ENCODE results near the gene ALG3.
"Not testable (repeated sequence)": the region's sequence is repeated elsewhere in the genome, so short reads cannot be mapped to it uniquely, and the experiment has no call there.

Gene ALG3

DNA sequence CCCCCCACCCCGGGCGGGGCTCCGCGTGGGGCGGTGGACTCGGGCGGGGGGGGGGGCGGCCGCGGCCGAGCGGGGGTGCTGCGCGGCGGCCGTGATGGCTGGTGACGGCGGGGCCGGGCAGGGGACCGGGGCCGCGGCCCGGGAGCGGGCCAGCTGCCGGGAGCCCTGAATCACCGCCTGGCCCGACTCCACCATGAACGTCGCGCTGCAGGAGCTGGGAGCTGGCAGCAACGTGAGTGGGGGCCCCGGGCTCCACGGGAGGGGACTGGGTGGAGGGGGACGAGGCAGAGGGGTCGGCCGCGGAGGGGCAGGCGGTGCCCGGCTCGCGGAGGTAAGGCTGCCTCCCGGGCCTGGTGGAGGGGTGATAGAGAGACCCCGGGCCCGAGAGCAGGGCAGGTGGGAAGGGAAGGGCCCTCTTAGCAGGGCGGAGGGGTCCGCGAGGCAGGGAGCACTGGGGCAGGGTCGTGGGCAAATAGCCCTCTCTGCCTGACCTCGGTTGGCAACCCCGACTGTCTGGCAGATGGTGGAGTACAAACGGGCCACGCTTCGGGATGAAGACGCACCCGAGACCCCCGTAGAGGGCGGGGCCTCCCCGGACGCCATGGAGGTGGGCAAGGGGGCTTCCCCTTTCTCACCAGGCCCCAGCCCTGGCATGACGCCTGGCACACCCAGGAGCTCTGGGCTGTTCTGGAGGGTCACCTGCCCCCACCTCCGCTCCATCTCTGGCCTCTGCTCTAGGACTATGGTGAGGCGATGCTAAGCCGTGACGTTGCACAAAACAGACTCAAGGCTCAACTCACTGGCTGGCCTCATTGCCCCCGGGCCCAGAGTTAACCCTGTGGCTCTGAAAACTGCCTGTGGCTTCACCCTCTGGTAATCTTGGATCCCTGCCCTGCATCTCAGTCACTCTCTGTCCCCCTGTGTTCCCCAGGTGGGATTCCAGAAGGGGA is 27.5 kb upstream of the ALG3 start, which contains the start of gene ECE2:
ECE2 (plus strand) TSS at position 62 of the 950 bp plus-strand sequence; CDS start at position 194, 132 bp downstream.
- H3K9me3 ChIP-seq (ENCODE audit: insufficient read depth, low read depth, low read length): no peaks in the 10 kb centered on the region
- H3K27ac ChIP-seq (ENCODE audit: low read length): no peak within 1 kb of the TSS
- no peak within 1 kb of the TSS for H3K9ac ChIP-seq (ENCODE audit: low read depth, low read length)
- H3K4me3 ChIP-seq (ENCODE audit: low read length): peak within 1 kb of the TSS; percentile 53; the same call in 1 of the 2 replicates
- H3K27me3 ChIP-seq (ENCODE audit: insufficient read depth, low read length): peaks cover 63% of the 10 kb centered on the region
- H3K4me1 ChIP-seq (ENCODE audit: insufficient read depth, low read length): no peaks in the 10 kb centered on the region
- no peaks in the 10 kb centered on the region for H3K36me3 ChIP-seq (ENCODE audit: insufficient read depth, low read depth, low read length)

DNA sequence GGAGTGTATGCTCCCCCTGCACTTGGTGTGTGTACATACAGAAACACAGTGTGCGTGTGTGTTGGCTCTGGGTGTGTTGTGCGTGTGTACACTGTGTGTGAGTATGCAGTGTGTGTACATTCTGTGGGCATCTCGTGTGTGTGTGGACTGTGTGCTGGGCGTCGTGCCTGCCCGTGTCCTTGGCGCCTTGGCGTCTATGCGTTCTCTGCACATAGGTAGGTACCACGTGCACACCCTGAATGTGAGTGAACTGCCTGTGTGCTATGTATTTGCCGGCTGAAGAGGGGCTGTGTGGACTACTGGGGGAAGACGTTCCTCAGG is 26.6 kb upstream of the ALG3 start:
- Histone ChIP-seq H3K9me3 (ENCODE audit: insufficient read depth, low read depth, low read length) (no peaks in the 10 kb centered on the region), H3K4me1 (ENCODE audit: insufficient read depth, low read length) (no peaks in the 10 kb centered on the region), H3K9ac (ENCODE audit: low read depth, low read length) (no peak overlapping the region), H3K4me3 (ENCODE audit: low read length) (peak overlapping the region; percentile 53; the same call in 1 of the 2 replicates), H3K36me3 (ENCODE audit: insufficient read depth, low read depth, low read length) (no peaks in the 10 kb centered on the region), H3K27ac (ENCODE audit: low read length) (no peak overlapping the region), H3K27me3 (ENCODE audit: insufficient read depth, low read length) (peaks cover 62% of the 10 kb centered on the region)

DNA sequence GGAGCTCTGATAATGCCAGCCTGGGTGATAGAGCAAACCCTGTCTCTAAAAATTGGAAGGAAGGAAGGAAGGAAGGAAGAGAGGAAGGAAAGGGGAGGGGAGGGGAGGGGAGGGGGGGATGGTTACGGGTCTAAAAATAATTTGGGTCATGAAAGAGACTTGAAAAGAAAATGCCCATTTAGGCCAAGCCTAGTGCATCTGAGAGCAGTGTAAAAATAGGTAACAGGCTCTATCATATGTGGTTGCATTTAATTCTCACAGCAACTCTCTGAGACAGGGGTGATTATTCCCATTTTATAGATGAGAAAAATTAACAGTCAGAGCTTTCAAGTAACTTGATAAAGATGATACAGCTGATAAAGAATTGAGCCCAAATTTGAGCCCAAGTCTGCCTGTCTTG is 23.5 kb upstream of the ALG3 start:
- no peaks in the 10 kb centered on the region for H3K4me1 ChIP-seq (ENCODE audit: insufficient read depth, low read length)
- H3K36me3 ChIP-seq (ENCODE audit: insufficient read depth, low read depth, low read length): no peaks in the 10 kb centered on the region
- H3K27me3 ChIP-seq (ENCODE audit: insufficient read depth, low read length): peaks cover 35% of the 10 kb centered on the region
- H3K4me3 ChIP-seq (ENCODE audit: low read length): no peak overlapping the region
- no peaks in the 10 kb centered on the region for H3K9me3 ChIP-seq (ENCODE audit: insufficient read depth, low read depth, low read length)
- no peak overlapping the region for H3K27ac ChIP-seq (ENCODE audit: low read length)
- no peak overlapping the region for H3K9ac ChIP-seq (ENCODE audit: low read depth, low read length)

DNA sequence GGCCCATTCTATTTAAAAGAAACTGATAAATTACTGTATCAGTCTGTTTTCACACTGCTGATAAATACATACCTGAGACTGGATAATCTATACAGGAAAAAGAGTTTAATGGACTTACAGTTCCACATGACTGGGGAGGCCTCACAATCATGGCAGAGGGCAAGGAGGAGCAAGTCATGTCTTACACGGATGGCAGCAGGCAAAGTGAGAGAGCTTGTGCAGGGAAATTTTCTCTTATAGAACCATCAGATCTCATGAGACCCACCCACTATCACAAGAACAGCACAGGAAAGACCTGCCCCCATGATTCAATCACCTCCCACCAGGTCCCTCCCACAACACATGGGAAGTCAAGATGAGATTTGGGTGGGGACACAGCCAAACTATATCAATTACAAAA is 18.5 kb upstream of the ALG3 start:
- H3K4me3 ChIP-seq (ENCODE audit: low read length); H3K9me3 ChIP-seq (ENCODE audit: insufficient read depth, low read depth, low read length); H3K4me1 ChIP-seq (ENCODE audit: insufficient read depth, low read length); H3K9ac ChIP-seq (ENCODE audit: low read depth, low read length); H3K36me3 ChIP-seq (ENCODE audit: insufficient read depth, low read depth, low read length); H3K27ac ChIP-seq (ENCODE audit: low read length): not testable (repeated sequence)
- H3K27me3 ChIP-seq (ENCODE audit: insufficient read depth, low read length): peaks cover 26% of the 10 kb centered on the region

DNA sequence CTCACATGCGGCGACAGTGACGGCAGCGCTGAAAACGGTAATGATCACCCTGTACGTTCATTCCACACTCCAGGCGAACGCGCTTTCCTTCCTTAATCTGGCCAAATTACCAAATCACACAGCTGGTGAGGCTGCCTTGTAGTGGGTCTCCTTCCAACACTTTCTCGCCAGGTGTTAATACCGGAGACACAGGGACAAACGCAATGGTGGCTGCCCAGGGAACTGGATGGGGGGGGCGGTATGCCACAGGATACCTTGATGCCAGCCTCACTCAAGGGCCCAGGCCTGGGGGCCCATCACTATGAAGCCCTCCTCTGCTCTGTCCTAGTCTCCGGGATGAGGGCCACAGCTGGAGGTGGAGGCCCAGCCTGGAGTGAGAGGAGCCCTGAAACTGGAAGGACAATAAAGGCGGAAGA is 14.0 kb upstream of the ALG3 start:
- no peak overlapping the region for H3K27ac ChIP-seq (ENCODE audit: low read length)
- H3K4me3 ChIP-seq (ENCODE audit: low read length): peak overlapping the region; percentile 83
- H3K27me3 ChIP-seq (ENCODE audit: insufficient read depth, low read length): peaks cover 64% of the 10 kb centered on the region
- H3K9ac ChIP-seq (ENCODE audit: low read depth, low read length): no peak overlapping the region
- no peaks in the 10 kb centered on the region for H3K36me3 ChIP-seq (ENCODE audit: insufficient read depth, low read depth, low read length)
- no peaks in the 10 kb centered on the region for H3K9me3 ChIP-seq (ENCODE audit: insufficient read depth, low read depth, low read length)
- H3K4me1 ChIP-seq (ENCODE audit: insufficient read depth, low read length): no peaks in the 10 kb centered on the region; the same call in 1 of the 2 replicates

DNA sequence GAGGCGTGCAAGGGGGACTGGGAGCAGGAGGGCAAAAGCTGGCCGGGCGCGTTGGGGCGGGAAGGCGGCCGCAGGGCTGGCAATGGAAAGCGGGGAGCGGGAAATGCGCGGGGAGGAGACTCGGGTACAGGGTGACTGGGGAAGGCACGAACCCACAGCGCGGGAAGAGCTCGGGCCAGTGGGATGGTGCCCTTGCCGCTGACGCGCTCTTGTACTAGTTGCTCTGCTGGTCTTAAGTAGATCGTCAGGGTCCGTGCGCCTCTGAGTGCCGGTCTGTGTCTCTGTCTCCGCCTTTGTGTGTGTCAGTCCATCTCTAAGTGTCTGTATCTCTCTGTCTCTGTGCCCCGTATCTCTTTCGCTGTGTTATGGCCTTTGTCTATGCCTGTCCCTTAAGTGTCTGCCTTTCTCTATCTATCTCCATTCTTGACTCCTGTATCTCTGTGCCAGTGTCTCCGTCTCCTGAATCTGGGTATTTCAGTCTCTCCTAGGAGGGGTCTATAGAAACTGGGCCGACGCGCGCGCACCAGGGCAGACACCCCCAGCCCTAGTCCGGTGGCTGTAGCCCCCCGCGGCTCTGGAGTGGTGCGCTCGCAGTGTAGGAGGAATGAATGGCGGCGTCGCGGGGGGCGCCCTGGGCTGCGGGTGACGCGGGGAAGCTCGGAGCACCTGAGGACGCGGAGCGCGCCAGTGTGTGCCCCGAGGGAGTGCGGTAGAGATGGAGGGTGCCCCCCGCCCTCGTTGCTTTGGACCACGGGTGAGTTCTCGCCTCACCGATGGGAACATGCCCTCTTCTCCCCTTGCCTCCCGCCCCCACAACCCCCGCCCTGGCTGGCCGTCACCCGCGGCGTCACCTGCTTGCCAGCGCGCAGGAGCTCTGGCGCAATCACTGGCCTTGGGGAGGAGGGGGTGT is 13.3 kb upstream of the ALG3 start:
- Histone ChIP-seq H3K9ac (ENCODE audit: low read depth, low read length) (peak overlapping the region; percentile 66; the same call in 1 of the 2 replicates), H3K9me3 (ENCODE audit: insufficient read depth, low read depth, low read length) (no peaks in the 10 kb centered on the region), H3K4me3 (ENCODE audit: low read length) (peak overlapping the region; percentile 83), H3K4me1 (ENCODE audit: insufficient read depth, low read length) (no peaks in the 10 kb centered on the region; the same call in 1 of the 2 replicates), H3K27ac (ENCODE audit: low read length) (no peak overlapping the region), H3K36me3 (ENCODE audit: insufficient read depth, low read depth, low read length) (no peaks in the 10 kb centered on the region), H3K27me3 (ENCODE audit: insufficient read depth, low read length) (peaks cover 71% of the 10 kb centered on the region)

DNA sequence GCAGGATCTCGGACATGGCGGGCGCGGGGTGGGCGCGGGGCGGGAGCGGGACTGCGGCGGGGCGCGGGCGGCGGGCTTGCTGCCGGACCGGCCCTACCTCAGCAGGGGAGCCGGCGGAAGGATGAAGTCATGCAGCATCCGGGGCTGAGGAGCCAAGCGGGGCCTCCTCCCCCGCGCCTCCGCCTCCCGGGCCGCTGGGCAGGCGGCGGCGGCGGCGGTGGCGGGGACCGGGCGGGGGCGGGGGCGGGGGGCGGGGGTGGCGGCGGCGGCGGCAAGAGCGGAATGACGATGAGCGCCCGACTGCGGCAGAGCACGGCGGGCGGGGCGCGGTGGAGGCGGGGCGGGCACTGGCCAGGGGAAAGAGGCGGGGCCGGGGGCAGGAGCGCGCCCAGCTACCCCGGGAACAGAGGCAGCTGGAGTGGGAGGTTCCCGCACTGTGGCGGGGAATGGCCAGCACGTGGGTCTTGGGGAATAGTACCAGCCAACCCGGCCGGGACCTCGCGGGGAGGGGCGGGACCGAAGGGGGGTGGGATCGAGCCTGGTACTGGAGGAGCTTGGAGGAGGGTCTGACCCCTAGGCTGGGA is 12.6 kb upstream of the ALG3 start, which contains the start of gene CAMK2N2:
CAMK2N2 (minus strand) TSS at position 284 of the 584 bp plus-strand sequence; CDS start at position 16, 268 bp downstream.
- Histone ChIP-seq H3K4me3 (ENCODE audit: low read length) (peak within 1 kb of the TSS; percentile 83), H3K27ac (ENCODE audit: low read length) (no peak within 1 kb of the TSS), H3K36me3 (ENCODE audit: insufficient read depth, low read depth, low read length) (no peaks in the 10 kb centered on the region), H3K9ac (ENCODE audit: low read depth, low read length) (peak within 1 kb of the TSS; percentile 66; the same call in 1 of the 2 replicates), H3K9me3 (ENCODE audit: insufficient read depth, low read depth, low read length) (no peaks in the 10 kb centered on the region), H3K4me1 (ENCODE audit: insufficient read depth, low read length) (no peaks in the 10 kb centered on the region; the same call in 1 of the 2 replicates), H3K27me3 (ENCODE audit: insufficient read depth, low read length) (peaks cover 71% of the 10 kb centered on the region)

DNA sequence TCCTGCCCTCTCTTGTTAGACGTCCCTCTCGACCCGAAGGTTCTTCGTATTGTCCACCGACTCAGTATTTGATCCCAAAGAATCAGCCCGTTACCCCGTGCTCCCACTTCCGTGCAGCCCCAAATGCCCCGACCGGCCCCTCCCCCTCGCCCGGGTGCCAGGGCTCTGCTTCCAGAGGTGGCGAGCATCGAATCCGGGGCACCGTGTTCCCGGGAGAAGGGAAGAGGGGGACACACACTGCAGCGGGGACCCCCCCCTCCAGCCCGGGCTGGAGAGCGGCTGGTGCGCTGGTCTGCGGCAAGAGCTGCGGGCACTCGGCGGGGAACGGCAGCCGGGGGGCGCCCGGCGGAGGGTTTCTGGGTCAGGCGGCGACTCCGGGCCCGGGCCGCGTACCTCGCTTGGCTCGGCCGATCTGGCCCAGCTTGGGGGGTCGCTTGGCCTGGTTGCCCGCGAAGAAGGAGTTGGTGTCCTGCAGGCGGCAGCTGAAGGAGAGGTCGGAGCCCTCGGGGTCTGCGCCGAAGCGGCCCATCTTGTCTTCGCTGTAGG is 12.0 kb upstream of the ALG3 start:
- Histone ChIP-seq H3K36me3 (ENCODE audit: insufficient read depth, low read depth, low read length) (no peaks in the 10 kb centered on the region), H3K27me3 (ENCODE audit: insufficient read depth, low read length) (peaks cover 71% of the 10 kb centered on the region), H3K9ac (ENCODE audit: low read depth, low read length) (peak overlapping the region; percentile 21; the same call in 1 of the 2 replicates), H3K27ac (ENCODE audit: low read length) (no peak overlapping the region), H3K4me1 (ENCODE audit: insufficient read depth, low read length) (no peaks in the 10 kb centered on the region; the same call in 1 of the 2 replicates), H3K9me3 (ENCODE audit: insufficient read depth, low read depth, low read length) (no peaks in the 10 kb centered on the region), H3K4me3 (ENCODE audit: low read length) (peak overlapping the region; percentile 64)

DNA sequence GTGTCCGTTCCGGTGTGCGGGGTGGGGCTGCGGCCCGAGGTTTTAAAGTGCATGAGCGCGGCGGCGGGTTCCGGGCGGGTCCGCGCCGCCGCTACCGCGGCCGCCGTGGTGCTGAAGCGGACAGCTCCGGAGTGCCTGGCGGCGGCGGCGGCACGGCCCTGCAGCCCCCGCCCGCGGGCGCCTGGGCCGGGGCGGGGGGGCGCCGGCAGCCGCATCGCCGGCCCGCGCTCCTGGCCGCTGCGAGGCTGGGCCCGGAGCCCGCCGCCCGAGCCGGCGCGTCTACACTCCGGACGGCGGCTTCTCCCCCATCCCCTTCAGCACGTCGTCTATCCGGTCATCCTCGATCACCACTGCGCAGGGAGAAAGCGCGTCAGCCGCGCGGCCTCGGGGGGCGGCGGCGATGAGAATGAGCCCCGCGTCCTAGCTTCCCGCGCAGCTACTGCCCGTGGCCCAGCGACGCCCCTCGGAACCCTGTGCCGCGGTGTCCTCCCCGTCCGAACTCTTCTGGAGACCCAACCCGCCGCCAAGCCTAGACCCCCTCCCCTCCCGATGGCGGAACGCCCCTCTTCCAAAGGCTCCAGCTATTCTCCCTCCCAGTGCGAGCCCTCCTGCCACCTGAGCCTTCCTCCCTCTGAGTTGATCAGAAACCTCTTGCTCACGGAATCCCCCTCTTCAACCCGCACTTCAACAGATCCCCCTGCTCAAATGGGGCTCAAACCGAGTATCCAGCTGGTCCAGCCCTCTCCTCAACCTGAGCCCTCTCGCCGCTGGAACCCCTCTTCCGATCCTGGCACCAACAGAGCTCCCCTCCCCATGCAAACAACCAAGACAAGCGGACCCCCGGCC is 11.3 kb upstream of the ALG3 start:
- no peaks in the 10 kb centered on the region for H3K36me3 ChIP-seq (ENCODE audit: insufficient read depth, low read depth, low read length)
- H3K27me3 ChIP-seq (ENCODE audit: insufficient read depth, low read length): peaks cover 70% of the 10 kb centered on the region
- no peak overlapping the region for H3K27ac ChIP-seq (ENCODE audit: low read length)
- no peak overlapping the region; the same call in 1 of the 2 replicates for H3K9ac ChIP-seq (ENCODE audit: low read depth, low read length)
- no peaks in the 10 kb centered on the region; the same call in 1 of the 2 replicates for H3K4me1 ChIP-seq (ENCODE audit: insufficient read depth, low read length)
- H3K9me3 ChIP-seq (ENCODE audit: insufficient read depth, low read depth, low read length): no peaks in the 10 kb centered on the region
- peak overlapping the region; percentile 64 for H3K4me3 ChIP-seq (ENCODE audit: low read length)

DNA sequence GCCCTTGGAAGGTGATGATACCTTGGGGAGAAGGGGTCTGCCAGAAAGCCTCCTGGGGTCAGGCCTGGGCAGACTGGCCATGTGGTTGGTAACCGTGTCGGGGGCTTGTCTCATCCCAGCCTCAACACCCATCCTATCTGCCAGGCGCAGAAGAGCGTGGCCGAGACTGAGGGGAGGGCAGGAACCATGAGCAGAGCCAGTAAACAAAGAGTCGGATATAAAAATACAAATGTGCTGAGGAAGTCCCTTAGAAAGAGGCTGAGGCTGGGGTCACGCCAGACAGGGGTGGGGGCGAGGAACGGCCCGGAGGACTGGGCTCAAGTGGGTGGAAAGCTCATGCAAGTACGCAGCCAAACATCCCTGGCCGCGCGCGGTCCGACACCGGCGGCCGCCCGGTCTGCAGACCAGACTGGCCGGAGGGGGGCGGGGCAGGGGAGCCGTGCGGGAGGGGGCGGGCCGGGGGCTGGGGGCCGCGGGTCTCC is 10.7 kb upstream of the ALG3 start:
- Histone ChIP-seq H3K27ac (ENCODE audit: low read length) (no peak overlapping the region), H3K9me3 (ENCODE audit: insufficient read depth, low read depth, low read length) (no peaks in the 10 kb centered on the region), H3K4me1 (ENCODE audit: insufficient read depth, low read length) (no peaks in the 10 kb centered on the region; the same call in 1 of the 2 replicates), H3K4me3 (ENCODE audit: low read length) (peak overlapping the region; percentile 45; the same call in 1 of the 2 replicates), H3K36me3 (ENCODE audit: insufficient read depth, low read depth, low read length) (no peaks in the 10 kb centered on the region), H3K9ac (ENCODE audit: low read depth, low read length) (no peak overlapping the region), H3K27me3 (ENCODE audit: insufficient read depth, low read length) (peaks cover 63% of the 10 kb centered on the region)

Data from iPS-20b (cell line).